GM19324 (cell line): ENCODE results near the gene FARSB.
A peak's percentile ranks its signal among the peaks of the same experiment; 100 is the strongest.

Experiments
- ATAC-seq: cut with Tn5 transposase; IDR thresholded peaks from one replicate; pipeline ENCODE4 v1.9.1; 2021; ENCODE audit warnings: mild to moderate bottlenecking, moderate library complexity; ENCODE audit not compliant: unreplicated experiment, low FRiP score

The FARSB gene

GRCh38 chr2:222668494-222669154 lies 12.7 kb upstream of the FARSB start:
- no peak for ATAC-seq

DNA sequence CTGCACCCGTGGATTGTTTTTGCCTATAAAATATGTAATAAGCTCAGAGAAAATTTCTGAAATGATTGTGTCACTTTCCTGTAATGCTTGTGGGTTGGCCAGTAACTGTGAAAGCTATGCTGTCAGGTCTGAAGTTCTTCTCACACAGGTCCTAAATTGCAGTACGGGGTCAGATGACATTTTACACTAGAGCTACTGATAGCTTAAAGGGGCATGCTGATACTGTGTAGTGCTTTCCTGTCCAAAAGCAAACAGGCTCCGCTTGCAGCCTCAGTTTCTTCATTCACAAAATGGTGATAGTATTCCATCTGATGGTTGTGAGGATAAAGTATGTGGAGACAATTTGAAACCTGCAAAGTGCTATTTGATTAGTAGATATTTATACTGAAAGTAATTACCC lies 7.6 kb upstream of the FARSB start:
- no peak for ATAC-seq

- ATAC-seq, result peak; percentile 25
Observed at GRCh38 chr2:222656526-222657446, 894 bp upstream of the FARSB start.

DNA sequence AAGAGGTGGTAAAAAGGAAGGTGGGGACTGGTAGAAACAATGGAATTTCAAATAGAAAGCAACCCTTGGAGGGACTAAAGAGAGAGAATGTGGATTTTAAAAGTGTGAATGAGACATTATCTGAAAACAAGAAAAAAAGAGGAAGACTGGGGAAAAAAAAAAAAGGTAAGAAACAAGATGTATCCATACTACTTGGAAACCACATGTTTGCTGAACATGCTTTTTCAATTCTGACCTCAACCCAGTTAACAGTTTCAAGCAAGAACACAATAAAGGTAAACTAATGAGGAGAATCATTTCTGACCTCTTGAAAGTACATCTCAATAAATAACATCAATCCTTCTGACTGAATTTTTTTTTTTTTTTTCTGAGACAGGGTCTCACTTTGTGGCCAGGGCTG lies 2.6 kb downstream of the FARSB start:
- no peak for ATAC-seq

DNA sequence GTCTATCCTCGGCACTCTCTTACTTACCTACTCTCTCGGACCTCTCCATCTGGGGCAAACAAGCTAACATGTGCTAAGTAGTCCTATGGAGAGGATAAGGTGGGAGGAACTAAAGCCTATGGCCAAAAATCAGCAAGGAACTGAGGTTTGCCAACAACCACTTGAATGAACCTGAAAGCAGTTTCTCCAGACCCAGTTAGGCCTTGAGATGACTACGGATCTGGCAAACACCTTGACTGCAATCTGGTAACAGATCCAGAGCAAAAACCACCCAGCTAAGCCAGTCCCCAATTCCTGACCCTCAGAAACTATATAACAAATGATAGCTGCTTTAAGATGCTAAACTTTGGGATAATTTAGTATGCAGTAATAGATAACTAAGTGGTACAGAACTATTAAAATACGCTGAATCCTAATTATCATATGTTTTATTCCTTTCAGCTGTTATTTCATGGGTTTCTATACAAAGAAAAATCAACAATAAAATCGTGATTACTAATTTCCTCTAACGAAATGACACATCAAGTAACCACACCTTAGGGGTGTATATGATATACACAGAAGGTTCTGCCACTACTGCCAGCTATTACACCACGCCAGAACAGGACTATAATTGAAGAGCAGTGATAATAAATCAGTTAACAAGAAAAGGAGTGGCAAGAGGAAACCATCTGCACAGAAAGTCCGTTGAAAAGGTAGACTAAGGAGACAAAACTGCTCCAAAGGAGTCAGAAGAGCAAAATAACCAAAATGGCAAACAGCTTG lies 3.2 kb downstream of the FARSB start:
- no peak for ATAC-seq

GRCh38 chr2:222651718-222652418 lies 4.0 kb downstream of the FARSB start:
- no peak for ATAC-seq

DNA sequence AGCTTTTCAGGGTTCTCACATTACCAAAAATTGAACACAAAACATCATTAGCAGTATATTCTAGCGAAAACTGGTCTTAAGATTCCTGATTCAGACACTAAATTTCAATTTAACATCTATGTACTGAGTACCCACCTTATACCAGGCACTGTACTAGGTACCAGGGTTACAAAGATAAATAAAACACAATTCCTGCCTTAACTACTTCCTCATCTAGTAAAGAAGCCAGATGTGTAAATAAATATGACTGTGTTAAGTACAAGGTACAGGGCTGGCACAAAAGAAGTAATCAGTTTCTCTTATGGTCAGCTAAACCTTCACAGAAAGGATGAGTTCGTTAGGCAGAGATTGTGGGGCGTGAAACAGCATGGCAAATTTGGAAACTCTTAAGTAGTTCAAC lies 6.1 kb downstream of the FARSB start:
- no peak for ATAC-seq

- ATAC-seq, result no peak
Observed at GRCh38 chr2:222646008-222646407, 9.9 kb downstream of the FARSB start.

DNA sequence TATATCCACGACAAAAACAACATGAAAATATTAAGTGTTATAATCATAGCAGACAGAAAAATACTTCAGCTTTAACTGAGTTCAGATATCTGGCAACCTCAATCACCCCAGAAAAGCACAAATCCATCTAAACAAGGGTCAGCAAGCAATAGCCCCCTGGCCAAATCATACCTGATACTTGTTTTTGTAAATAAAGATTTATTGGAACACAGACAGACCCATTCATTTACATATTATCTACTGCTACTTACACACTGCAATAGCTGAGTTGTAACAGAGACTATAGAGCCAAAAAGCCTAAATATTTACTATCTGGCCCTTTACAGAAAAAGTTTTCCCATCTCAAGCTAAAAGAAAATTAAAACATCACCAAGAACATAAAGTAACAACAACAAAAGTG lies 12.8 kb downstream of the FARSB start:
- ATAC-seq, result no peak

DNA sequence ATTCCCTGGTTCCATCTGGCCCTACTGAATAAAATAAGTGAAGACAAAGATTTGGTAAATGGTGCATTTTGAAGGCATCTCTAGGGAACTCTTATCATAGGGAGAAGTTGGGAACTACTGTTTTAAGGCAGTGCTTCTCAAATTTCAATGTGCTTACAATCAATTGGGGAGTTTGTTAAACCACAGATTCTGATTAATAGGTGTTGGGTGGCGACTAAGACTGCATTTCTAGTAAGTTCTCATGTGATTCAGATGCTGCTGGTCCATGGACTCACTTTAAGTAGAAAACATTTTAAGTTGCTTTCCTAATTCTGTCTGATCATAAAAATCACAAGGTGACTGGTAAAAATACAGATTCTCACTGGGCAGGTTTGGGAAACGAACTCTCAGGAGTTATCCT lies 14.6 kb downstream of the FARSB start:
- ATAC-seq, result no peak

- ATAC-seq, result no peak
Observed at GRCh38 chr2:222637067-222637466, 18.8 kb downstream of the FARSB start.

DNA sequence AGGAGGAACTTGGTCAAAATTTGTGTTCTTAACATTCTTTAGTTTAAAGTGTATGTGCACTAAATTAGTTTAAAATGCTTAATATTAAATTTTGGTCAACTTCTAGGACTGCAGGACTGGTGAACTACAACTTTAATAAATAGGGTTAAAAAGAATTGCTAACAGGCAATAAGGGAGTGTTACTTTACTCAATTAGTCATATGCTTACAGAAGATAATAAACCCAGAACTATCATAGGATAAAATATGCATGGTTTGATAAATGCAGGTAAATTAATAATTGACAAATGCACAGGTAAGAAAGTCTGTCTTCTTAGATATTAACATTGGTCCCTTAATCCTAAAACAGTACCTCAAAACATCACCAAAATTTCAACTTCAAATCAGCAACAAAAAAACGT lies 20.6 kb downstream of the FARSB start:
- no peak for ATAC-seq

GRCh38 chr2:222627764-222628163 lies 28.1 kb downstream of the FARSB start:
- ATAC-seq, result no peak

DNA sequence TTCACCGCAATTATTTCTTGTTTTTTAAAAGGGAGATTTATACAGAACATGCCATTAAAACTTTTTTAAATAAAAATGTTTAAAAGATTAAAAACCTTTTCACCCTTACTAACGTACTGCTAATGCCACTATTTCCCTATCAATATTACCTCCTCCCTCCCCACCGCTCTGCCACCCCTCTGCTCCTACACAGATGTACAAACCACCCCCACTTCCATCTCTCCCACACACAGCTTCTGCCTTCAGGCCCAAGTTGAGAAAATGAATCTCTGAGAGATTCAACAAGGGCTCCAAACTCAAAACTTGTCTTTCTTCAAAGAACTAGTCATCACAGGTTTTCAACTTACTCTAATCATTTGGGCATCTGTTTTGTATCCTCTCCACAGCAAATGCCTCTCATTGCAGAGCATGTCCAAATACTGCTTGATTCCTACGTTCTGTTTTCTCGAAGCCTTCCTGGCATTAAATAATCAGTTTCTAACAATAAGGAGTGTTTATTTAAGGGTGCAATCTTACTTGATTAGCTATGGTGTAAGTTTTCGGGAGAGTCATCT lies 32.1 kb downstream of the FARSB start:
- no peak for ATAC-seq

- no peak for ATAC-seq
Observed at GRCh38 chr2:222622910-222623309, 33.0 kb downstream of the FARSB start.

GRCh38 chr2:222621893-222622292 lies 34.0 kb downstream of the FARSB start:
- ATAC-seq, result no peak

DNA sequence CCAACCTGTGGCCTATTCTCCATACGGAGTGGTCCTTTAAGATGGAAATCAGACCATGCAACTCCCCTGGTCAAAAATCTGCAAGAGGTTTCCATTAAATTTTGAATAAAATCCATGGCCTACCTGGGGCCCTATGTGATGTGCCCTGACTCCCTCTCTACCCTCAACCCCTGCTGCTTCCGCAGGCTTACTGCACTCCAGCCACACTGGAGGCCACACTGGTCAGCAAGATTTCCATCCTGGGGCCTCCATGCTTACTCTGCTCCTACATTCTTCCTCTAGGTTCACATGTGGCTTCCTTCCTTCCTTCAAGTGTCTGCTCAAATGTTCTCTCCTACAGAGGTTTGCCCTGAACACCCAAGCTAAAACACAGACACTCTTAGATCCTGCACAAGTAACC lies 40.6 kb downstream of the FARSB start:
- no peak for ATAC-seq

DNA sequence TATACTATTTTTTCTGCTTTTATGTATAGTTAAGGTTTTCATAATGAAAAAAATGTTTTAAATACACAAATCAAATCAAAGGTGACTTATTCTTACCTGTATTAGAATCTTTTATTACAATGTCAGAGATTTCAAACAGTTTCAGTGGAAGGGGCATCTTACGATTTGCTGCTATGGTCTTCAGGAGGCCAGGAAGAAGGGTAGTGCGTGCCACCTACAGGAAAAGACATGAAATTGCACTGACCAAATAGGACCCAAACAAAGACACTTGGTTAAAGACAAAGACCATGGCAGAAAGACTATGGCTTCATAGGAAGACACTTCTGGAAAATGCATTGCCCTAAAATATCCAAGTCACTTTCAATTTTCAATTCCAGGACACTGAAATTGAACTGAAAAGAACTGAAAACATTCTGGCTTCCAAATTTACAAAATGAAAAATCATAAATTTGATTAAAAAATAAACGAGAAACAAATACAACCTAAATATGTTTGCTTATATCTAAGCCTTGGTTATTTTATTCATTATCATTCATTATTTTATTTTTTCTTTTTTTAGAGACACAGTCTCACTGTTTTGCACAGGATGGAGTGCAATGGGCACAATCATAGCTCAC lies 42.1 kb downstream of the FARSB start:
- peak; percentile 58 for ATAC-seq

DNA sequence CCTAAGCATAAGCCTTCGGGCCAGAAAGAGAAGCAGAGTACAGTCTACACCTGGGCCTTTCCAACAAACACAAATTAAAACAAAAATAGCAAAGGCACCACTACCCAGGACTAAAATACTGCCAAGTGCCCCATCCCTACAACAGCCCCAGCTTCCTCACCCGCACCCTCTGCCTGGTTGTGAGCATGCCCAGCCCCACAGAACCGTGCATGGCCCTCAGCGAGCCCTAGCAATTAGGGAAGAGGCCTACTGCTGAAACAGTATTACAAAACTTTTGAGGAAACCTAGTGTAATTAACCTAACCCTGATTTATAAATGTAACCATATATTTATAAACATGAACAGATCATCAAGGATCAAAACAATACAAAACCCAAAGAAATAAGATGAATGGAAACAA lies 44.2 kb downstream of the FARSB start:
- ATAC-seq, result no peak

DNA sequence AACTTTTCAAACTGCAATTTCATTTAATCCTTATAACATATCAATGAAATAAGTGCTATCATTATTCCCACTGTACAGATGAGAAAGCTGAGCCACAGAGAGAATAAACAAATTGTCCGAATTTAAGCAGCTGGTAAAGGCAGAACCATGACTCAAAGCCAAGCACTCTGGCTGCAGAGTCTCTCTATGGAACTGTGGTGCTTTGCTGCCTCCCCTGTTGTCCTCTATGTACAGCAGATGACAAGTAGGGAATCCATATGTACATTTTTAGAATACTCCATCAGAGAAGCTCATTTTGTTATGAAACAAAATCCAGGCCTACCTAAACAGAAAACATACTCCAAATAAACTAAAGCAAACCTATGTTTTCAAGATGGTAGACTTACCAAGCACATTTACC lies 45.1 kb downstream of the FARSB start:
- no peak for ATAC-seq
